OCI-LY7 (cell line): ENCODE results near the gene AOPEP.

ENCODE experiments used
- EZH2phosphoT487 ChIP-seq: fragments of 200-600 bp; sonication (generic); IDR thresholded peaks from 2 replicates; pipeline ENCODE4 v1.6.1; 2018; ENCODE audit warnings: low read depth, borderline replicate concordance, mild to moderate bottlenecking, mixed run types, antibody characterized with exemption, low read length, moderate library complexity, mixed read lengths
- TF ChIP-seq, protein P1 (sequence below): fragments of 200-600 bp; sonication (generic); conservative IDR thresholded peaks from 2 replicates; pipeline ENCODE4 v1.5.1; 2014; ENCODE audit warnings: mild to moderate bottlenecking, antibody characterized with exemption, low read length, moderate library complexity, mixed read lengths

DNA sequence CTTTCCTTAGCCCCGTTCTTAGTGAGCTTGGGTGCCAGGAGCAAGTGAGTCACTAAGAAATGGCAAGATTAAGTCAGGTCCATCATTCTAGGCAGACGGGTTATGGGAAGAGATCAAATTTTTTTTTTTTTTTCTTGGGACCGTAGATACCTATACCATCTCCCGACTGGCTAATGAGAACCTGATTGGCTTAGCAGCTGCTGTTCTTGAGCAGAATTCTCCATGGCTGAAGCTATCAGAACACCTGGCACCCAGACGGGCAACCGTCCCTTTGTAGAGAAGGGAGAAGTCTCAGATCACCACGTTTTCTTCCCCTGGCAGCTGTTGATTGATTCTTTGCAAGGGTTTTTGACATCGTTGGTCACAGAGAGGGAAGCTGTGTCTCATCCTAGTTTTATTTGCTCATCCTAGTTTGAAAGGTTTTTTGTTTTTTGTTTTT is 78.6 kb downstream of the AOPEP start:
- TF ChIP-seq, protein P1, sequence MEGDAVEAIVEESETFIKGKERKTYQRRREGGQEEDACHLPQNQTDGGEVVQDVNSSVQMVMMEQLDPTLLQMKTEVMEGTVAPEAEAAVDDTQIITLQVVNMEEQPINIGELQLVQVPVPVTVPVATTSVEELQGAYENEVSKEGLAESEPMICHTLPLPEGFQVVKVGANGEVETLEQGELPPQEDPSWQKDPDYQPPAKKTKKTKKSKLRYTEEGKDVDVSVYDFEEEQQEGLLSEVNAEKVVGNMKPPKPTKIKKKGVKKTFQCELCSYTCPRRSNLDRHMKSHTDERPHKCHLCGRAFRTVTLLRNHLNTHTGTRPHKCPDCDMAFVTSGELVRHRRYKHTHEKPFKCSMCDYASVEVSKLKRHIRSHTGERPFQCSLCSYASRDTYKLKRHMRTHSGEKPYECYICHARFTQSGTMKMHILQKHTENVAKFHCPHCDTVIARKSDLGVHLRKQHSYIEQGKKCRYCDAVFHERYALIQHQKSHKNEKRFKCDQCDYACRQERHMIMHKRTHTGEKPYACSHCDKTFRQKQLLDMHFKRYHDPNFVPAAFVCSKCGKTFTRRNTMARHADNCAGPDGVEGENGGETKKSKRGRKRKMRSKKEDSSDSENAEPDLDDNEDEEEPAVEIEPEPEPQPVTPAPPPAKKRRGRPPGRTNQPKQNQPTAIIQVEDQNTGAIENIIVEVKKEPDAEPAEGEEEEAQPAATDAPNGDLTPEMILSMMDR, result no peak
- TF ChIP-seq EZH2phosphoT487, result no peak
